Suppressor macrophage treated with lipopolysaccharide for 1 hour (primary cell): ENCODE measurements around the gene PSAP.
A peak's percentile ranks its signal among the peaks of the same experiment; 100 is the strongest.

Source experiments
- DNase-seq, 3 donors: peaks; one replicate each; pipeline ENCODE4 v3.0.0-alpha.2; 2020 to 2022

PSAP gene

GRCh38 chr10:71807557-71808510 lies 43.2 kb downstream of the PSAP start:
- peak in 1 of 3 donors; percentile 36 for DNase-seq

DNA sequence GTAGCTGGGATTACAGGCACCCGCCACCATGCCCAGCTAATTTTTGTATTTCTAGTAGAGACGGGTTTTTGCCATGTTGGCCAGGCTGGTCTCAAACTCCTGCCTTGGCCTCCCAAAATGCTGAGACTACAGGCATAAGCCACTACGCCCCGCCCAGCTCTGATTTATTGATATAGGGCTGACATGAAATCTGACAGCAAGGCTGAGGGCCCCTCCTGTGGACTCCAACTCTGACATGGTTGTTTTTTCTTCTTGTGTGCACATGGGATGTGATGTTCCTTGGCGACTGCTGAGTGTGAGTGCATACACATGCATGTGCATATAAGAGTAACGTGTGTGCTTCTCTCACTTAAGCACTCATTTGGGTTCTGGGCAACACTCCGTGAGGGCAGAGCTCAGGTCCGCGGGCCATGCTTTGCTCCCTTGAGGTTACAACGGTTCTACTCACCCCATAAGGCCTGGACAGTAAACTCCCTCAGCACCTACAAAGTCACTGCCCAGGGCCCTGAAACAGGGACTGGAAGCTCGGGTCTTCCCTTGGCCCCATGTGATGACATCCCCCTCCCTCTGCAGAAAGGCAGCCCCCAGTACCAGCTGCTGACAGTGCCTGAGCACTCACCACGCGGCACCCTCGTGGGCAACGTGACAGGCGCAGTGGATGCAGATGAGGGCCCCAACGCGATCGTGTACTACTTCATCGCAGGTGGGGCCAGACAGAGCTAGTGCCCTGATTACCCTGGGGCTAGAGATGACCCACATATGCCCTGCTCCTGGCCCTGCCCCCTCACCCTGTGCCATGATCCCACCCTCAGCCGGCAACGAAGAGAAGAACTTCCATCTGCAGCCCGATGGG lies 44.1 kb downstream of the PSAP start:
- DNase-seq = peak in 1 of 3 donors; percentile 39

DNA sequence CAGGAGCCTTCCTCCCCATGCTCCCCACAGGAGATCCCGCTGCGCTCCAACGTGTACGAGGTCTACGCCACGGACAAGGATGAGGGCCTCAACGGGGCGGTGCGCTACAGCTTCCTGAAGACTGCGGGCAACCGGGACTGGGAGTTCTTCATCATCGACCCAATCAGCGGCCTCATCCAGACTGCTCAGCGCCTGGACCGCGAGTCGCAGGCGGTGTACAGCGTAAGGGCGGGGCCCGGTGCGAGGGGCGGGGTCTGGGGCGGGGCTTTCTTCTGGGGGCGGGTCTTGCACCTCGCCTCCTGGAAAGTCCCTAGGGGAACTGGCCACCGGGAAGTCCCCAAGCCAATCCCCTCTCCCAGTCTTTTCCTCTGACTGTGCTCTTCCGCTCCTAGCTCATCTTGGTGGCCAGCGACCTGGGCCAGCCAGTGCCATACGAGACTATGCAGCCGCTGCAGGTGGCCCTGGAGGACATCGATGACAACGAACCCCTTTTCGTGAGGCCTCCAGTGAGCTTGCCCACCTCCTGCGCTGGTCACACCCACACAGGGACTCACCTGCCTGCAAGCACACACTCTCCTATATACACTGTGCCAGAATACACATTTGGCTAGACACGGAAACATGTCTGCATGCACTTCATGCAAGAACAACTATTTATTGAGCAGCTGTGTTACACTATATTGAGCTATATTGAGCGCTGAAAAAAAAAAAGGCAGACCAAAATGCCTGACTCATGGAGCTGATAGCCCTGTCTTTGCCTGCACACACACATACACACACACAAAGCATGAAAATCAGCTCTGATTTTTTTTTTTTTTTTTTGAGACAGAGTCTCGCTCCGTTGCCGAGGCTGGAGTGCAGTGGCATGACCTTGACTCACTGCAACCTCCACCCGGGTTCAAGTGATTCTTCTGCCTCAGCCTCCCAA lies 45.0 kb downstream of the PSAP start:
- DNase-seq = peak; percentile 89 to 90 (median 89)

DNA sequence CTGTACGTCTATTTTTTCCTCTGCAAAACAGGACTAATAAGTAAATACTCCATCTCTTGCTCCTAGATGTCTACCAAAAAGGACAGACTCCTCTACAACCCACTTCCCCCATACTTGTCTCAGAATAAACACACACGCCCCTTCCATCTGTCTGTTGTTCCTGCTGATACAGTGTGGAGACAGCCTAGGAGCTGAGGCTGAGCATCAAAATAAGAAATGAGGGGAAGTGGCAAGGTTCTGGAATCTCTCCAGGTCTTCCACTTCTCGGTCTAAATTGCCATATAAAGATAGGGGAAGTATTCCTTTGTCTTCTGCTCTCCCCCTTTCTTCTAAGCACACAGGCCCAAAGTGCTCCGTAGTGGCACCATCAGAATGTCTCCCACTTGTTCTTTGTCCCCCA lies 47.0 kb downstream of the PSAP start:
- peak in 2 of 3 donors; percentile 60 to 66 for DNase-seq

- peak in 1 of 3 donors; percentile 42 for DNase-seq
Observed at GRCh38 chr10:71802715-71803488, 48.1 kb downstream of the PSAP start.

DNA sequence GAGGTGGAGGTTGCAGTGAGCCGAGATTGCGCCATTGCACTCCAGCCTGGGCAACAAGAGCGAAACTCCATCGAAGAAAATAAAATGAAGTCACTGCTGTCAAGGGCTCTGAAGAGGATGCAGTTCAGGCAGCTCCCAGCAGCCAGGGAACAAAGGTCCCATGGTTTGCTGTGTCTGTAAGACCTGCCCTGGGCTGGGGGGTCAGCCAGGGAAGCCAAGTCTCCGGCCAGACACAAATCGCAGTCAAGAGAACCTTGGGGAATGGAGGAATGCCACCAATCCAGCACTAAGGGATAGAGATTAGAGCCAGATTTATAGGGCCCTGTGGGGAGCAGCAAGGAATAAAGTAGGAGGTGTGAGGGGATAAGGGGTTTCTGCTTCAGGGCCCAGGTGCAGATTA lies 48.8 kb downstream of the PSAP start:
- DNase-seq = no peak

- peak in 2 of 3 donors; percentile 50 to 55 for DNase-seq
Observed at GRCh38 chr10:71801361-71801760, 49.7 kb downstream of the PSAP start.

GRCh38 chr10:71799608-71800453 lies 51.2 kb downstream of the PSAP start:
- DNase-seq = peak; percentile 60 to 66 (median 62)

GRCh38 chr10:71799112-71799511 lies 51.9 kb downstream of the PSAP start:
- DNase-seq = no peak

DNA sequence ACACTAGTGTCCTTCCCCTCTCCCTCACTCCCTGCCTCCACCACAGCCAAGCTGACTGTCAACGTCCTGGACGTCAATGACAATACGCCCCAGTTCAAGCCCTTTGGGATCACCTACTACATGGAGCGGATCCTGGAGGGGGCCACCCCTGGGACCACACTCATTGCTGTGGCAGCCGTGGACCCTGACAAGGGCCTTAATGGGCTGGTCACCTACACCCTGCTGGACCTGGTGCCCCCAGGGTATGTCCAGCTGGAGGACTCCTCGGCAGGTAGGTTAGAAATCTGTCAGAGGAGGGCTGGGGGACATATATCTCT lies 52.8 kb downstream of the PSAP start:
- peak in 1 of 3 donors; percentile 31 for DNase-seq

DNA sequence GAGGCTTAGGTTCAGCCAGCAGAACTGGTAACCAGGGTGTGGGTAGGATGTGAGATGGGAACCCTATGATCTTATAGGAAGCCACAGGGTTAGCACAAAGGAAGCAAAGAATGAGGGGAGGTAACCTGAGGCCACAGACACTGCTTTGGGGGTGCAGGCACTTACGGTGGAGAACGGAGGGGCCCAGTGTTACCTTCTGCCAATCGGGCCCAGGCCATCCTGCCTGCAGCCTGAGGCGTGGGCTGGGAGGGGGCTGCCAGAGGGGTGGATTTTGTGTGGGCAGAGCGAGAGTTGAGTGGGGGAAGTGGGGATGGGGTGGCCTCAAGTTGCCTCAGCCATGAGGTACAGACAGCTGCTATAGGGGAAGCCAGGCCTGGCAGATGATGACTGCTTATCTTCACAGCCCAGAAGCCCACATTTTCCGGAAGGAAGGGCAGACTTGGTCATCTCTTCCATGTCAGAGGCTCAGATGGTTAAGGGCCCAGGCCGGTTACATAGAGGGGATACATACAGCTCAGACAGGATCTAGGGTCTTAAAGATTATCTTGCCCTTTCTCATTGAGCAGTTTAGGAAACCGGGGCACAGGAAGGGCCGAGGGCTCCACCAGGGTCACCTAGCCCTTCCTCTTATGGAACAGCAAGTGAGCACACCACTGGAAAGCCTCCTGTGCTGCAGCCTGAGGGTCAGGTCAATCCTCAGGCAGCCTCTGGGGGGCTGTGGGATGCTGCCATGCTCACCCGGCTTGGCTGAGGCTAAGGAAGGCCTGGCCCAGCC lies 53.3 kb downstream of the PSAP start:
- DNase-seq = peak; percentile 64 to 79 (median 78)

- DNase-seq = no peak
Observed at GRCh38 chr10:71796749-71797405, 54.2 kb downstream of the PSAP start.

DNA sequence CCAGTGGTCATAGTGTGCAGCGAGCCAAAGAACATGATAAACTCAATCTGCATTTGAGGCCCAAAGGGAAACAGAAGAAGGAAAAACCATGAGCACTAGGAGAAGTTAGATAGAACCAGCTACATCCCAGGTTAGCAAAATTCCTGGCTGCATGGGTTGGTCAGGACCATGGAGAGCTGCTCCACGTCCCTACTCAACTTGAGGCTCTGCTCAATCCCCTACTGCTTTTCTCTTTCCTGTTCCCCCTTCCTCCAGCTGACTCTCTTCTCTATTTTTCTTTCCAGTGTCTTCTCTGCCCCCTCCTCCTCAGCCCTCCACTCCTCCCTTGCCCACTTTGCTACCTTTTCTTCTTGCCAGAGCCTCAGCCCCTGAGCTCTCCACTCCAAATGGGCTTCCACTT lies 55.8 kb downstream of the PSAP start:
- DNase-seq = peak in 2 of 3 donors; percentile 48 to 66

DNA sequence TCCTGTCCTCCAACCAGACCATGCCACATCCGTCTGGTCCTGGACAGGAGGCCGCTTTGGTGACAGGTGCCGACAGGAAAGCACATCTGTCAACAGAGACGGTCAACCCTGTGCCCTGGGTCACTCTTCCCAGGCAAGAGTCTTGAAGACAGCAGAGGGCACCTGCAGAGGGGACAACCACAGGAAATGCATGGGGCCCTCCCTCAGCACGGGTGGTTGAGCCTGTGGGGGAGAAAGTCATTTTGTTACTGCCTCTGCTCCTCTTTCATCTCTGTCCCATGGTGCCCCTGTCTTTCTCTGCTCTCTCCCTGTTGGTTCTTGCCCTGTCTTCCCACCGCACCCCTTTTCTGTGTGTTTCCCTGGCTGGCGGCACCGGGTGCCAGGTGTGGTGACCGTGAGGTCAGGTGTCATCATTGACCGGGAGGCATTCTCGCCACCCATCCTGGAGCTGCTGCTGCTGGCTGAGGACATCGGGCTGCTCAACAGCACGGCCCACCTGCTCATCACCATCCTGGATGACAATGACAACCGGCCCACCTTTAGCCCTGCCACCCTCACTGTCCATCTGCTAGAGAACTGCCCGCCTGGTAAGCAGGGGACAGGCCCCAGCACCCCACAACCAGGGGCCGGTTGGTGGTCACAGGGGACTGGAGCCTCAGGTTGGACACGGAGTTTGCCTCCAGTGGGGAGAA lies 60.2 kb downstream of the PSAP start:
- DNase-seq = no peak

- no peak for DNase-seq
Observed at GRCh38 chr10:71789871-71790270, 61.2 kb downstream of the PSAP start.

DNA sequence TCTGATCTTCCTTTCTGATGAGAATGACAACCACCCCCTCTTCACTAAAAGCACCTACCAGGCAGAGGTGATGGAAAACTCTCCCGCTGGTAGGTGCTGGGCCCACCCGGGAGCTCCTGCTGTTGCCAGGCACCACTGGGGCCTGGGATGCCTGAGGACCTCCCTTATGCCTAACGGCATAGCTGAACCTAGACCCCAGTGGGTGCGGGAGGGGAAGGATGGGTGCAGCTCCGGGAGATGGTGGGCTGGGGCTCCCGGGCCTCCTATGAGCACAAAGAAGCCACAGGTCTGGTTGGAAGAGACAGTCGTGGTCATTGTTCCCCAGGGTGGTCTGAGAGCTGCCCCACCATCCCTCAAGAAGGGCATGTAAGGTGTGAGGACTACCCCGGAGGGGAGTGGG lies 62.1 kb downstream of the PSAP start:
- DNase-seq = no peak

GRCh38 chr10:71784679-71785272 lies 66.3 kb downstream of the PSAP start:
- DNase-seq = no peak

- DNase-seq = no peak
Observed at GRCh38 chr10:71783917-71784678, 67.0 kb downstream of the PSAP start.
